Calu3 (cell line): ENCODE results near the gene MOCOS. TPM values are rescaled to one million over a fixed set of nuclear protein-coding genes. Genes with fewer than 3 reads are reported as not detected.

Source experiments
- BruUV-seq: library from RNA; stranded (reverse); fragments of 400-500 nt; replicated peaks from 2 replicates; lab custom pipeline; 2021; lab: Mats Ljungman, UMichigan
- CTCF ChIA-PET: fragments of 300-600 bp; sonication (Branson Sonifier 250); formaldehyde crosslinking; loops from one replicate; lab custom pipeline; 2022; ENCODE audit warnings: antibody characterized with exemption; lab: Charles Lee
- DNase-seq: peaks from one replicate; pipeline ENCODE4 v3.0.0; 2022
- H3K27ac Mint-ChIP-seq: one replicate; pipeline ENCODE4 v1.8.0; 2022; ENCODE audit warnings: mixed read lengths; ENCODE audit not compliant: unreplicated experiment
- H3K27me3 Mint-ChIP-seq: one replicate; pipeline ENCODE4 v1.8.0; 2022; ENCODE audit warnings: mixed read lengths; ENCODE audit not compliant: unreplicated experiment
- H3K36me3 Mint-ChIP-seq: one replicate; pipeline ENCODE4 v1.8.0; 2022; ENCODE audit warnings: mild to moderate bottlenecking, moderate library complexity, mixed read lengths; ENCODE audit not compliant: insufficient read depth, unreplicated experiment
- H3K4me1 Mint-ChIP-seq: one replicate; pipeline ENCODE4 v1.8.0; 2022; ENCODE audit warnings: mild to moderate bottlenecking, low read depth, mixed read lengths; ENCODE audit not compliant: unreplicated experiment
- H3K4me3 Mint-ChIP-seq: one replicate; pipeline ENCODE4 v1.8.0; 2022; ENCODE audit warnings: mild to moderate bottlenecking, low read depth, moderate library complexity, mixed read lengths; ENCODE audit not compliant: unreplicated experiment
- H3K9me3 Mint-ChIP-seq: one replicate; pipeline ENCODE4 v1.8.0; 2022; ENCODE audit warnings: low read depth, mixed read lengths; ENCODE audit not compliant: unreplicated experiment
- intact Hi-C: fragments of 100-400 bp; cut with micrococcal nuclease; formaldehyde crosslinking; loops from one replicate; pipeline ENCODE4 v1.10.0; 2022; ENCODE audit not compliant: unreplicated experiment
- total RNA-seq: library from RNA; stranded (reverse); gene quantifications from 2 replicates; pipeline ENCODE4 v1.2.3, GENCODE V29; 2022
- TF ChIP-seq, protein P1 (sequence below): fragments of 200-600 bp; IDR thresholded peaks from one replicate; pipeline ENCODE4 v1.8.0; 2022; ENCODE audit warnings: antibody characterized with exemption; ENCODE audit not compliant: unreplicated experiment

The MOCOS gene
- total RNA-seq, 1 experiment from 2014 or later: 24.5 TPM

DNA sequence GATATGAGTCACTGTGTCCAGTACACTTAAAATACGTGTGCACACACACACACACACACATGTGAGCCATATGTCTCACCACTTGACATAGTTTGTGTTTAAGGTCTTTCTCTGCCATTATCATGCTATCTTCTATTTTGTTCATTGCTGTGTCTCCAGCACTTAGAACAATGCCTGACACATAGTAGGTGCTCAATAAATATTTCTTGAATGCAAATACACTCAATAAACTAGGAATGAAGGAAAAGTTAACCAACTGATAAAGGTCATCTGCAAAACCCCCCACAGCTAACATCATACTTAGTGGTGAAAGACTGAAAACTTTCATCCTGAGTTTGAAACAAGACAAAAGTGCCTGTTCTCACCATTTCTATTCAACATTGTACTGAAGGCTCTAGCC, 4.4 kb downstream of the MOCOS start:
- peaks cover 51% of the 10 kb centered on the region for H3K36me3 Mint-ChIP-seq
- no peak overlapping the region for H3K4me3 Mint-ChIP-seq
- H3K9me3 Mint-ChIP-seq: no peaks in the 10 kb centered on the region
- H3K27me3 Mint-ChIP-seq: no peaks in the 10 kb centered on the region
- TF ChIP-seq, protein P1, sequence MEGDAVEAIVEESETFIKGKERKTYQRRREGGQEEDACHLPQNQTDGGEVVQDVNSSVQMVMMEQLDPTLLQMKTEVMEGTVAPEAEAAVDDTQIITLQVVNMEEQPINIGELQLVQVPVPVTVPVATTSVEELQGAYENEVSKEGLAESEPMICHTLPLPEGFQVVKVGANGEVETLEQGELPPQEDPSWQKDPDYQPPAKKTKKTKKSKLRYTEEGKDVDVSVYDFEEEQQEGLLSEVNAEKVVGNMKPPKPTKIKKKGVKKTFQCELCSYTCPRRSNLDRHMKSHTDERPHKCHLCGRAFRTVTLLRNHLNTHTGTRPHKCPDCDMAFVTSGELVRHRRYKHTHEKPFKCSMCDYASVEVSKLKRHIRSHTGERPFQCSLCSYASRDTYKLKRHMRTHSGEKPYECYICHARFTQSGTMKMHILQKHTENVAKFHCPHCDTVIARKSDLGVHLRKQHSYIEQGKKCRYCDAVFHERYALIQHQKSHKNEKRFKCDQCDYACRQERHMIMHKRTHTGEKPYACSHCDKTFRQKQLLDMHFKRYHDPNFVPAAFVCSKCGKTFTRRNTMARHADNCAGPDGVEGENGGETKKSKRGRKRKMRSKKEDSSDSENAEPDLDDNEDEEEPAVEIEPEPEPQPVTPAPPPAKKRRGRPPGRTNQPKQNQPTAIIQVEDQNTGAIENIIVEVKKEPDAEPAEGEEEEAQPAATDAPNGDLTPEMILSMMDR: no peak
- intact Hi-C loops: no loop called here
- DNase-seq: no peak
- no peak overlapping the region for H3K27ac Mint-ChIP-seq
- H3K4me1 Mint-ChIP-seq: peaks cover 26% of the 10 kb centered on the region
- CTCF ChIA-PET: no interaction called here
- no TSS peak for BruUV-seq

DNA sequence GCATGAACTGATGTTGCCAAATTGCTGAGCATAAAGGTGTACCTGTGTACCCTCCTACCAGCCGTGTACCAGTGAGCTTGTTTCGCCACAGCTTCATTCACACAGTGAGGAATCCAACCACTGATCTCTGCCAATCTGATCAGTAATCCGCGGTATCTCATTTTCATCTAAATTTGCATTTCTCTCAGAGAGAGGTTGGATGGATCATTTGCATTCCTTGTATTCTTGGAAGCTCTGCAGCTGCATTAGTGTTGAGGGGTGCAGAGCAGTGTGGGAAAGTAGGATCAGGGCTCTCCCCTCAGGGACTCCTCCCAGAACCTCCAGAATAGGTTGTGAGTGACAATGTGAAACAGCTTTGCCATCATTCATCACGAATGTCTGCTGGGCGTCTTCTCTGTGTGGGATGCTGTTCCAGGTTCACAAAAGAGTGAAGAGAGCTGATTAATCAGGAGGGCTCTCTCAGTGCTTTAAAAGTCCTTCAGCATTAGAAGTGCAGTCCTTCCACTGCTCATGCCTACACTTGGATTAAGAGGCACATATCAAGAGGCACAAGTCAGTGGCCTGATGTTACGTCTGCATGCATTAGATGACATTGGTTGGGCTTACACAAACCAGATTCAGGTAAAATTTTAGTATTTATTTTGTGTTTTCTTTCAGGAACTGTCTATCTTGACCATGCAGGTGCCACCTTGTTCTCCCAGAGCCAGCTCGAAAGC, 7.5 kb downstream of the MOCOS start:
- H3K9me3 Mint-ChIP-seq: no peaks in the 10 kb centered on the region
- no TSS peak for BruUV-seq
- H3K4me1 Mint-ChIP-seq: peaks cover 14% of the 10 kb centered on the region
- peaks cover 41% of the 10 kb centered on the region for H3K36me3 Mint-ChIP-seq
- DNase-seq: no peak
- no peak overlapping the region for H3K27ac Mint-ChIP-seq
- no peak overlapping the region for H3K4me3 Mint-ChIP-seq
- CTCF ChIA-PET: no interaction called here
- H3K27me3 Mint-ChIP-seq: no peaks in the 10 kb centered on the region
- intact Hi-C loops: no loop called here
- TF ChIP-seq, protein P1: no peak

DNA sequence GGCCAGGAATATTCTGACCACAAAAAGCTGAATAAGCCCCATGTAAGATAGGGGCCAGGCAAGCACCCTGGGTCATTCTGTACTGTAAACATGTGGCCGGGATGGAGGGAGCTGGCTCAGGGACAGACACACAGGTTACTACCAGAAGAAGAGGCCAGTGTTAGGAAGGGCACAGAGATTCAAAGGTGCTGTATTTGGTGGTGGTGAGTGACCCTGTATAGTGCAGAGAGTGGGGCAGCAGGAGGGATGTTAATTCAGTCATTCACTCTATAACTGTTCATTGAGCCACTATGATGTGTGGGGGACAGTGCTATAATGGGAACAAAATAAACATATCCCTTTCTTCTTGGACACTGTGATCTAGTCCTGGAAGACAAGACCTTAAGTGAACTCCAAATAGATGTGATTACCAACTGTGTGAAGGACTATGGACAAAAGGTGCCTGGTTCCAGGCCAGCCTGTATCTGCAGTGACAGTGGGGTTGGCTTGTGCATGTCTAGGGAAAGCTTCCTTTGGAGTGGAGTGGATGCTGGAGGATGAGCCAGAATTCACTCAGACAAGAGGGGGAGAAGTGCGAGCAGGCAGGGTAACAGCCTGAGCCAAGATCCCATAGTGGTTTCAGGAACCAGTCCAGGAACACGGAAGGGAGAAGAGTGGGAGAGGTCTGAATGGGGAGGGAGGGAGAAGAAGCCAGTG, 8.3 kb downstream of the MOCOS start:
- no peaks in the 10 kb centered on the region for H3K9me3 Mint-ChIP-seq
- H3K4me1 Mint-ChIP-seq: peaks cover 8% of the 10 kb centered on the region
- BruUV-seq: no TSS peak
- CTCF ChIA-PET: interaction anchor here (0.6 kb wide), 1 partner anchor 9 kb away, joined by 3 read pairs; no protein-coding TSS in a partner anchor
- intact Hi-C loops: no loop called here
- H3K27me3 Mint-ChIP-seq: no peaks in the 10 kb centered on the region
- TF ChIP-seq, protein P1: no peak
- H3K36me3 Mint-ChIP-seq: peaks cover 42% of the 10 kb centered on the region
- no peak overlapping the region for H3K4me3 Mint-ChIP-seq
- no peak for DNase-seq
- H3K27ac Mint-ChIP-seq: no peak overlapping the region

DNA sequence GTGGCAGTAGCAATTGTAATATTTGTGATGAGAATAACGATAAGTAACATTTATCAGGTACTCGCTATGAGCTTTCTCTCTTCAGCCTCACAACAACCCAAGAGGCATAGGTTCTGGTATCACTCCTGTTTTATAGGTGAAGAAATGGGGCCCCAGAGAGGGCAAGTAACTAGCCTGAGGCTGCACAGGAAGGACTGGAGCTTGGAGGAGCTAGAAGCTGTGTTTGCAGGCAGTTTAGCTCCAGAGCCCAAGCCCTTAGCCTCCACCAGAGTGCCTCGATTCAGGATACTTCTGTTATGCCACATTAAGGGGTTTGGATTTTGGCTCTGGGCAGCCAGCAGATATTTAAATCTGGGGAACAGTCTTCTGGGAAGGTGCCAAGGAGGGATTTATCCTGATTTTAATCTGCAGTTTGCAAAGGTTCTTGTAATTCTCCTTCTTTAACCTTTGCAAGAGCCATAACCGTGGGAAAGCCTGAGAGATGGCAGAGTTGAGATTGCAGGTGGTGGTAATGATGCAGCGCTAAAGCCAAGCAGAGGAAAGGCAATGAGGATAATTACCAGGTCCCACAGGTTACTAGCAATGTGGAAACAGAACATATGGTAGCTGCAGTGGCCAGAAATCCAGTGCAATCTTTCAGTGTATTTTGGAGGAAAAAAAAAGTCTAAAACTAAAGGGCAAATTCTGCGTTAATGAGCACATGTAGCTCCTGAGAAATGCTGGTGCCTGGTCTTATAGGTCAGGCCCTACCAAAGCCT, 9.1 kb downstream of the MOCOS start:
- Mint-ChIP-seq H3K27me3 (no peaks in the 10 kb centered on the region), H3K4me3 (no peak overlapping the region), H3K4me1 (no peaks in the 10 kb centered on the region), H3K9me3 (no peaks in the 10 kb centered on the region), H3K36me3 (peaks cover 41% of the 10 kb centered on the region), H3K27ac (no peak overlapping the region)
- CTCF ChIA-PET: interaction anchor here (0.6 to 1.1 kb wide), 2 partner anchors 8 to 10 kb away, joined by 3 read pairs; no protein-coding TSS in a partner anchor
- TF ChIP-seq, protein P1: no peak
- BruUV-seq: no TSS peak
- no peak for DNase-seq
- intact Hi-C loops: no loop called here
